NCI-H345 treated with DMSO at 0.1 percent for 48 hours (cell line): ENCODE measurements around the gene FZD10.

Experiments used
- DNase-seq: peaks from one replicate; lab custom pipeline; 2025; ENCODE audit not compliant: unreplicated experiment; lab: John Stamatoyannopoulos, UW

FZD10 gene

DNA sequence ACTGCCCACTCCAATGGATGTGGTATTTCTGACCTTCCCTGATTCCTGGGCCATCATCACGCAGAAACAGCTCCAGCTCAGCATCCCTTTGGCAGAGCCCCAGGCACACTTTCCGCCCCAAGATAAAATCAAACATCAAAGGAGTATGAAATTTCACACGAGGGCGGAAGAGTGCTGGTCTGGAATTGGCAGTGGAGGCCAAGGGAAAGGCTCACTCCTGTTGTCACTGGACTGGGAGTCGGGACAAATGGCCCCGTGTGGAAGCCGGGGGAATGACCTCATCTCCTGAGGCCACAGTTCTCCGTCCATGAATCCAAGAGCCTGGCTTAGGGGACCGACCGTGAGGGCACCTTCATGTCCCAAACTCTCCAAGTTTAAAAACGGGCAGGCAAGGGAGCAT, 40.9 kb downstream of the FZD10 start:
- no peak for DNase-seq

GRCh38 chr12:130204541-130204953, 42.3 kb downstream of the FZD10 start:
- DNase-seq = no peak

GRCh38 chr12:130205495-130205894, 43.2 kb downstream of the FZD10 start:
- DNase-seq = no peak

GRCh38 chr12:130212384-130212989, 50.2 kb downstream of the FZD10 start:
- DNase-seq = no peak

- no peak for DNase-seq
These were observed 51.0 kb downstream of the FZD10 start for GRCh38 chr12:130213249-130213648.

- DNase-seq = no peak
These were observed 52.6 kb downstream of the FZD10 start for GRCh38 chr12:130214686-130215395.
